NCI-H187 (cell line): ENCODE measurements around the gene TAPT1.

Experiments used
- DNase-seq, 2 experiments: peaks; one replicate each; lab custom pipeline; 2025; lab: John Stamatoyannopoulos, UW

TAPT1 gene

GRCh38 chr4:16245241-16245640 is 19.0 kb upstream of the TAPT1 start:
- DNase-seq = no peak

DNA sequence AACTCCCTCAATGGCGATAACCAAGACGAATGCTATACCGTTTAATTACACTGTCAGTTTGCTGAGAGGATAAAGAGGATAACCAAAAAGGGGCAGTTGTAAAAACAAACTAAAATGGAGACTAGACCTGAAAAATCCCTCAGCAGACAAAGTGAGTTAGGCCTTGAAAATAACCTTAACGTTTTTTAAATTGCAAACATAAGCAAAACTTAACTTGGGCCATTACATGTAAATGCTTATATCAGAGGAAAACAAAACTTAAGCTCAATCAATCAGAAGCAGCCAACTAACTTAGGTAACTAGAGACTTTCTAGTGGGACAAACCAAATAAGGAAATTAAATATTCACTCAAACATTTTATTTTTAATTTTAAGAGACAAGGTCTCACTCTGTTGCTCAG is 17.0 kb upstream of the TAPT1 start:
- no peak for DNase-seq

- no peak for DNase-seq
Measured at GRCh38 chr4:16240300-16240699, 14.0 kb upstream of the TAPT1 start.

DNA sequence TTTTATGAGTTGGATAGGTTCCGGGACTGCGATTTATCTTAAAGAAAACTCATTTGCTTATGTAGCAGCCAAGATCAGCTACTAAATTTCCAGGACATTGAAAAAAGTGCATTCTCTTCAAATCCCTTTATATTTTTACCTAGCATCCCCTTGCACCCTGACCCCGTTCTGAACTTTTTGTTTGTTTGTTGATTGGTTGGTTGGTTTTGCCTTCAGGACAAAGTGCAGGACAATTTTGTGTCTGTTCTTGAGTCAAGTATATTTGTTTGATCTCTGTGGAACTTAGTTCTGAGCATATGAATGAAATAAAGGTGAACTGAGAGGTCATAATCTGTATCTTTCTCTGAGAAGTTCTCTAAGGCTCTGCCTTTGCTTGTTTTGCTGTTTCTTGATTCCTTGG is 12.8 kb upstream of the TAPT1 start:
- DNase-seq = no peak

GRCh38 chr4:16238327-16238726 is 12.1 kb upstream of the TAPT1 start:
- DNase-seq = no peak

- DNase-seq = no peak
Measured at GRCh38 chr4:16237715-16238114, 11.4 kb upstream of the TAPT1 start.

DNA sequence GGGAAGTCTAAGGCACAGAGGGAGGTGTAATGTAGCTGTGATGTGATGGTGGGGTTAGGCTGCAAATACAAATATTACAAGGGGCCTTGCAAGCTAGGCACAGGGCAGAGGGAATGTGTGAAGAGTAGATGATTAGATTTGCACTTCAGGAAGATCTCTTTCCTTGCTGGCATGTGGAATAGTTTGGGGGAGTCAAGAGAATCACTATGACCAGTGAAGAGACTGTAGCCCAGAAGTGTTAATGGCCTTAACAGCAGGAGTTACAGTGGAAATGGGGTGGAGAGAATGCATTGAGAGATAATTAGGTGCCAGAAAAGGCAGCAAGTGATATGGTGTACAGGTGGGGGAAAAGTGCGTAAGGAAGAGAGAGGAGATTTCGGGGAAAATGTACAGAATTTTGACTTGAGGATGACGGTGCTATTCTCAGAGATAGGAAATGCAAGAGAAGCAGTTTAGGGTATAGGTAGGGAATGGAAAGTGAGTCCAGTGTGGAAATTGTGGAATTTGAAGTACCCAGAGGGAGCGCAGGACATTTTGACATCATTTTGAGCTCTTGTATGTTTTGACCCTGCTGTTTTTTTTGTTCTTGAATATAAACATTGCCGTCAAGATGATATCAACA is 10.2 kb upstream of the TAPT1 start:
- DNase-seq = no peak

DNA sequence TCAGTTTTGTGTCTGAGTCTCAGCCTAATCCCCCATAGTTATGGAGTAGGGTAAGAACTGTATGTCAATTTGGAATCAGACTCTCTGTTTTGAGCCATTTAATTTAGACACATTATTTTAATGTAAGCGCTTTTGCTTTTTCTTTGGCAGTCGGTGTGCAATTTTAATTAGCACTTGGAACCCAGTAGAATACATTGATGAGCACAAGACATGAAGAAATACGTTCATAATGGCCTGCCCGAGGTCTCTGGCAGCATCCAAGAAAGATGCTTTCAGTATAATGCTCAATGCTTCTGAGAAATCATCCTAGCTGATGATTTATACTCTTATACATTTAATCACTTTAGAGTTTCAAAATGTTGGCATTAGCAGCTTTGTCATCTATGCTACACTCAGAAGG is 8.9 kb upstream of the TAPT1 start:
- DNase-seq = no peak

GRCh38 chr4:16233569-16234177 is 7.4 kb upstream of the TAPT1 start:
- DNase-seq = no peak

GRCh38 chr4:16231570-16232245 is 5.4 kb upstream of the TAPT1 start:
- no peak for DNase-seq

- no peak for DNase-seq
Measured at GRCh38 chr4:16230308-16230707, 4.0 kb upstream of the TAPT1 start.

GRCh38 chr4:16229604-16230003 is 3.3 kb upstream of the TAPT1 start:
- DNase-seq = no peak

DNA sequence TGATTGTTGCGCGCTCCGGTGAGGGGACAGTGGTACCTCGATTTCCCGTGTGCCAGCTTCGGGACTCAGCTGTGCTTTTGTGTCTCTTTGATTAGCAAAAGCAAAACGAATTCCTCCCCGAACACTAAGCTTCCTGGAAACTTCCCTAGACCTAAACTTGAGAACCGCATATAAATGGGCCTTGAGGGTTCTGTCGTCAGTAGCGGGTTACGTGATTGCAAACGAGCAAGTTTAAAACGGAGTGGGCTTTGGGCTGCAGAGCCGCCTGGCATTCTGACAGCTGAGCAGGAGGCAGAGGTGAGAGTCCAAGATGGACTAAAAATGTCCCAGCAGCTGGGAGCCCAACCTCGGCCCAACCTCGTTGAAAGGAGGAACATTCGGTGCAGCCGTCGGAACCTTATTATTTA is 1.2 kb upstream of the TAPT1 start:
- peak in 1 of 2 experiments; percentile 64 for DNase-seq

- DNase-seq = peak; percentile 42 to 50
Measured at GRCh38 chr4:16226816-16227461, 668 bp upstream of the TAPT1 start.

GRCh38 chr4:16225167-16225862 is 956 bp downstream of the TAPT1 start:
- no peak for DNase-seq

GRCh38 chr4:16224264-16225166 is 1.8 kb downstream of the TAPT1 start:
- DNase-seq = no peak

DNA sequence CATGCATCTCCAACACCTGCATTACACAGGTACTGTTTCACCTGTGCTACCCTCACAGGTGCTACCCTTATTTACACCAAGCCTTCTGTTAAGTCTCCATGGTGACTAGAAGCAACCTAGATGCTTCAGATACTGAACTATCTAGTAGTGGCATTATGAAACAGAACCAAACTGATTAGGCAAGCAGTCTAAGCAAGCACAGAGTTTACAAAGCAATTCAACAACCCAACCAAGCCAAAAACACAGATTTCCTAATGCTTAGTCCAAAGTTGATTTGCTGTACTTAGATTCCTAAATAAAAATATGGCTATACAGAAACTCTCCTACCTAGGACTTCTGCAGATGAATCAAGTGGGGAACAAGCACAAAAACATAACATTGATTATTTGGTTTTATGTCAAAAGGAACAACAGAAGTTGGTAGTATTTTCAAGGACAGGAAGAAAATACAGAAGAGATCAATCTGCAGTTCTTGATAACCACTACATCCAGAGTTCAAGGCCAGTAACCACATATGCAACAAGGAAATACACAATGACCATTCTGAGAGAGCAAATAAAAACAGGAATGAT is 3.2 kb downstream of the TAPT1 start:
- DNase-seq = no peak

DNA sequence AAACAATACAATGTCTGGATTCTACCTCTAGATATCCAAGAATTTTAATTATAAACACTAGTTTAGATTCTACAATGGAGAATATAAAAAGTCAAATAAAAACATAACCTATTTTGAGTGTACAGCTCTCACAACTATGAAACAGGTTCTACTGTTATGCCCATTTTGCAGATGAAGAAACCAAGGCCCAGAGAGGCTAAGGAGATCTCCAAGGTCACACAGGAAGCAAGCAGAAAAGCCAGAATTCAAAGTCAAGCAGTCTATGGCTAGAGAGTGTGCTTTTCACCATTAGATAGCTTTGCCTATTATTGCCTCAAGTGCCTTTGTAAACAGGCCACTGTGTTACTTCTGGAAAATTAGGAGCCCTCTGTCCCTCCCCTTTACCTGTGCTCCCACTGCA is 7.3 kb downstream of the TAPT1 start:
- DNase-seq = no peak

DNA sequence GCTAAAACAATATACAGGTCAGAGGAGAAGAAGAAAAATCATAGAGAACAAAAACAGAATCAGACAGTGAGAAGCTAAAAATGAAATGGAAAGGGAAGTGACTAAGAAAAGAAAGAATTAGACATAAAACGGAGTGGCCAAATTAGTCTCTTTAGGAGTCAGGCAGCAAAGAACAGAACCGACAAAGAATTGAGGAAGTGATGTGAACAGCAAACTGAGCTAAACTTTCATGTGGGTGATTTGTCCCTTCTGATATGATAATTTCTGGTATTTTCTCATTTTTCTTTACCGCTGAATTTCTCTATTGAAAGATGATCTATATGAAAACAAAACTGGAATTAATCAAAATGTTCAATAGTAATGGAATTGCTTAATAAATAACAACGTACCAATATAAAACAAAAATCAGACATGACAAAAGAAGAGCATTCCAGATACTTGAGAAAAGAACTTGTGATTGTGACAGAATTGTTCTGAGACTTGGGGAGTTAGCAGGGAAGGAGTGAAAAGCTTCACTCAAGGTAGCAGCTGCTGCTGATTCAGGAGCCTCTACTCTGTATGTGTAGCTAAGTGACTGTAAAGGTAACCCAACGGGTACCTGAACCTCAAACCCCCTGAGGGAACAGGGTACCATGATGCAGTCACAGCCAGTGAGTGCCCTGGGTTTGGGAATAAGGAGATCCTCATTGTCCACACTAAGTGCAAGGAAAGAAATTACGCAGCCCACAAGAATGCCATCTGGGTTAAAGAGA is 8.8 kb downstream of the TAPT1 start:
- no peak for DNase-seq

DNA sequence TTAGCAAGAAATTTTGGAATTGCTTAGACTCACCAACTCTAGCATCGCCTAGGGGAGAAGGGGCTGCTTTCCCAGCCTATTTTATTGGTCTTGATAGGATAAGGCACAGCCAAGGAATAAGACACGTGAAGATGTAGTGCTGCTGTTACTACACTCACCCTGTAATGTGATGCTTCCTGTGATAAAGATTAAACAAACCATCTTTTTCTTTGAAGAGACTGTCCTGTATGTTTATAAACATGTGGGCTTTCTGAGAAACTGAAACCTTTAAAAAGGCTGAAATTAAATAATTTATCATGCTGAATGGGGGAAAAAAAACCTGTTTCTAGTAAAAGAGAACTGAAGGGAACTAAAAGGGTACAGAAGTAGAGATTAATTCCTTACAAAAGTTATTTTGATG is 13.2 kb downstream of the TAPT1 start:
- no peak for DNase-seq
